GM19025 (cell line): ENCODE data around the gene IKZF2.

Experiments used
- ATAC-seq: cut with Tn5 transposase; IDR thresholded peaks from one replicate; pipeline ENCODE4 v1.9.1; 2021; ENCODE audit warnings: mild to moderate bottlenecking, low read depth, moderate library complexity; ENCODE audit not compliant: unreplicated experiment

IKZF2 gene

GRCh38 chr2:213156717-213157116 lies 5.3 kb upstream of the IKZF2 start:
- no peak for ATAC-seq

DNA sequence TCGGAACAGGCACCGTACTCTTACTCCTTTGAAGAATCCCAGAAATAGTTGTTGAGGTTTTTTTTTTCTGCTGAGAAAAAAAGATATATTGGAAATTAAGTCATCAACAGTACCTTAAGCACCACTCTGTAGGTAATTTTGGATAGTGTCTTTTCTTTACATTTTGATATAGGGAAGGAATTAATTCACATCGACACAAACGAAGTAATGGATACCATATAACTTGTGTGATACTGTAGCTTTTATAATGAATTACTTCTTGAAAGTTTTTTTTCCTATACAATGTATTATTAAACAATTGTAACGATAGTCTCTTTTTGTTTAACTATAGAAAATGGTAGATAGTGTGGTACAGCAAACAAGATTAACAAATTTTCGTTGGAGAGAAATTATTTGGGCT lies 1.5 kb upstream of the IKZF2 start:
- ATAC-seq = no peak

GRCh38 chr2:213152065-213152794 lies 818 bp upstream of the IKZF2 start:
- peak; percentile 13 for ATAC-seq

DNA sequence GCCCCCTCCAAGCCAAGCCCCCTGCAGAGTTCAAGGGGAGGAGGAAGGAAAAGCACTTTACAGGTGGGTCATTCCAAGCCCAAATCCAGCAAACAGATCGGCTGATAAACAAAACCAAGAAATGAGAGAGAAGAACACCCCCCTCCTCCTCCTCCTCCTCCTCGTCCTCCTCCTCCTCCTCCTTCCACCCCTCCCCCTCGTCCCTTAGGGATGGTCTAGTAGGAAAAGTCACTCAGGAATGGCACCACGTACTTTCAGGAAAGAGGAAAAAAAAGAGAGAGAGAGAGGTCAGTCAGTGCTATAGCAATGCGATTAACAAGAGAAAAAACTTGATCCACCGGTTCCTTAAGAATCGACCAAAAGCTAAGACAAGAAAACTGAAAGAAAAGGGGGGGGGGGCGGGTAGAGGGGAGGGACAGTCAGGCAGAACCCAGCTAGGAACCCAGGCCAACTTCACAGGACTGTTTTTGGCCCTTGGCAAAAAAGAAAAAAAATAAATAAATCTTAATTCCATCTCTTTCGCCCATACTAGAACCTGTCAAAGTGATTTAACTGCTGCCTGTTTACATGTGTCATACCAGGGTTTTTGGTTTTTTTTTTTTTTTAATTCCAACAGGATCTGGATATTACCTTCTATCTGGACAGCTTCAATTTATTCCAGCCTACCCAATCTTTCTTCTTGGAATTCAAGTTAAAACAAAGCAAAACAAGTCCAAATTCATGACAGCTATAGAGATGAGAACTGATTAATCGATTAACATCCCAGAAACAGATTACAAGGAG lies 906 bp downstream of the IKZF2 start:
- no peak for ATAC-seq

DNA sequence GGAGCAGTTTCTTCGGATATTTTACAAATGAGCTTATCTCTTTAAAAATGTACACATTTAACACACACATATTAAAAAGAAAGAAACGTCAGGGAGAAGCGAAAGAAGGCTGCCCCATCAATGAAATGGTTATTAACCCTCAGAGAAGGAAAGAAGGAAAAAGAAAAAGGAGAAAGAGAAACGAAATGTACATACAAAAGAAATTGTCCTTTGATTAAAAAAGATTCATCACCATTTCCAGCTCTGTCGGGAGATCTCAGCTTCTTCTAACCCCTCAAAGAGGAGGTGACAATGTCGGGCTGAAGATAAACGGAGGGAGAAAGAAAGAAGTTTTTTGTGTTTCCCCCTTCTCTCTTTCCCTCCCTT lies 1.5 kb downstream of the IKZF2 start:
- no peak for ATAC-seq

GRCh38 chr2:213149294-213149875 lies 2.0 kb downstream of the IKZF2 start:
- no peak for ATAC-seq

DNA sequence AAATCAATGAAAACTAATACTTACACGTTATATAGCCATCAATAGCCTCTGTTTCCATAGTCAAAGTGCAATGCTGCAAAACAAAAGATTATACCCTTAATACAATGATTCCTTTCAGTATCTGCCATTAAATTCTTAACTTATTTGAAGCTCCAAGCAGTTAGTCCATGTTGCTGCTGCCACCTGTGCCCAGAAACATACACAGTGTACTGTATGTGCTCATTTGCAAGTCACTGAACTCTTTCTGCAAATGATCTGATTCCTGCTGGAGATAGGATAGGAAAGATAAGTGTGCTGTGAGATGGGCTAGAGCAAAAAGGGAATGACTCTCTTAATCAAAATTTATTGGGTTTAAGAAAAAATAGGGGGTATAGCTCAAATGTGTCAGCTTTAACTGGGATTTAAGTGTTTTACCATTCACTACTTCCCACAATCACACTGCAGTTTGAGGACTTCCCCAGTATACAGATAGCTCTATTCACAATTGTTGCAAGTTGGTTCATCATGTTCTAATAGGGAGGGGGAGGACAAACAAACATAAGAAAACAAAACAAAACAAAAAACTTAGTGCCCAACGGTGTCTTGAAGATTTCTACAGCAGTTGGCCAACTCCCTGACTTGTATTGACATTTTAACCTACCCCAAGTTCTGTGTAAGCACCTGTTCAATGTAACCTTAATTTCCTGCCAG lies 2.7 kb downstream of the IKZF2 start:
- ATAC-seq = no peak

DNA sequence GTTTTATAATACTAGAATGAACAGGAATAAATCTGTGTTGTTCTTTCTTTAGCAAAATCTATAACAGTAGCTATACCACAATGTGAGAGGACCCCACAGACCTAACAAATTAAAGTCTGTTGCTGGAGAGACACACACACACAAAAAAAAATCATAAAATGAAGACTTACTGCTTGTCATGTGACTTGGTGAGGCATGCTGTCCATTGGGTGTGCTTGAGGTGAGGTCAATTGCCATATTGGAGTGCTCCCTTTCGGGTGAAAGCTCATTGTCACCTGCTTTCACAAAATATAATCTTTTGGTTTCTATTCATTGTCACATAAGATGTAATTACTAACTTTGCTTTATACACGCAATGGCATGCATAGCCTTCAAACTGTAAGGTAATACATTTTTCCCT lies 3.9 kb downstream of the IKZF2 start:
- no peak for ATAC-seq

DNA sequence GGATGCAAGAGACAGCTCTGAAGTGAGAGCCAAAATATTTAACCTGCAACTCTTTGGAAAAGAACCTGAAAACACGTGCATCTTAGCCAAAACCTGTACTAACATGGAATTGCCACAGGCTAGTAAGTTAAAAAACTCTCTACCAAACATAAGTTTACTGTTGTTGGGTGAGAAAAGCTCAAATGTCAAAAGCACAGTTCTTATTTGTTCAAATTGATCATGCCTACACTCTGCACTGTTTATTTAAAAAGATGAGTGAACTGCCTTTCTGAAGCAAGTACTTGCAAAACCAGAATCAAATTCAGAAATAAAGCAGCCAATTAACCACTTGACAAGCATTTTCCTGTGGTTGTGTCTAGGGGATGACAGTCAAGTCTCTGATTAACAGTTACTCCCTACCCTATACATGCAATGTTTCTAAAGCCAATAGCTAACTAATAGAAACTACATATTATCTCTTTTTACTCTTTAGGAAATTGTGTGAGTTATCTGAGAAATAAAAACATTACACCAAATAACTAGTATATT lies 5.6 kb downstream of the IKZF2 start:
- no peak for ATAC-seq

- no peak for ATAC-seq
These were observed 14.3 kb downstream of the IKZF2 start for GRCh38 chr2:213137064-213137463.

DNA sequence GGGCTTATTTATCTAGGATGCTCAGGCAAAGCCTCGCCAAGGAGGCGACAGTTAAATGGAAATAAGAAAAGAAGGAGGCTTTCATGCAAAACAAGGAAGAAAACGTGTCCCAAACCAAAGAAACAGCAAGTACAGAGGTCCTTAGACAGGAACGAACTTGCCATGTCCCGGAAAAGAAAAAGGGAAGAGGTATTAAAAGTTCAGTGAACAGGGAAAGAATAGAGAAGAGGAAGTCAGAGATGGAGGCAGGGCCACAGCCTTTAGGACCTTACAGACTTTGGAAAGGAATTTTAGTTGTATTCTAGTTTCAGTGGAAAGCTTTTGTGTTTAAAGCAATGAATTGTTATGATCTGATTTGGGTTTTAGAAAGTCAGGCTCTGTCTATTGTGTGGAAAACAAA lies 22.1 kb downstream of the IKZF2 start:
- no peak for ATAC-seq

DNA sequence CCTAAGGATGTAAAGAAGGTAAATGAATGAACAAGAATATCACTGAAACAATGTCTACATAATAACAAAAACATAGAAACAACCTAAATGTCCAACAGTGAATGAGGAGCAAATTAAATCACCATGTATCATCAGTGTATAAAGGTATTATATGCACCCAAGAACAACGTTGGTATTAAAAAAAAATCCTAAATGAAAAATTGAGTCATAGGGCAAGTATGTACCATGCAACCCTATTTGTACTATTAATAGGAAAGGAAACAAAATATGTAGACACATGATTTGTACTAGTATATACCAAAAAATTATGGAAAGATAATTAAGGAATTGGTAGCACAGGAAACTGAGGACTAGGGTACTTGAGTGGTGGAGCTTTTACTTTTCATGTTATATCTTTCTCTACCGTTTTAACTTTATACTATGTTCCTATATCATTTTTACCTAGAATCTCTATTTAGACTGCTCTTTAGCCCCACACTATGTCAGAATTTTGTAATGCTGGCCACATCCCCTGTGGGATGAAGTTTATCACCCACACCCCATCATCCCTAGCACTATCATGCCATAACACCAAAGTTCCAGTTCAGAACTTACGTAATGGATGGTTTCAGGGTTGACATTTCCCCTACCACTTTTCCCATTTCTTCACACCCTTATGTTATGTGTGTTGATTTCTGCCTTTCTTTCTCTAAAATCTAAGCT lies 25.6 kb downstream of the IKZF2 start:
- ATAC-seq = no peak

DNA sequence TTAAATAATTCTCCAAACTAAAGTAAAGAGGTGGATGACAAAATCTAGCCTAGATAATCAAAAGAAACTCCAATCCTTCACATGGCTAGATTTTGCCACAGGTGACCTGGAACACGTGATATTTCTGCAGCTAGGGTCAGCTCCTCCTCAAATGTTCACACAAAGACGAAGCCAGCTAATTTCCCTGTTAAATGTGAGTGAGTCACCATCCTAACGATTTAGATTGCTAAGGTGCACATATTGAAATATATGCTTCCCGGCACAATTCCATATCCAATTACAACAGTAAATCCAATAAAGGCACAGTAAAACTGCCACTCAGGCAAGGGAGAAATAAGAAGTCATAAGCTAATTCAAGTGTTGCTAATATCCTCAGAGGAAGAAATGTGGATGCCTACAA lies 28.7 kb downstream of the IKZF2 start:
- no peak for ATAC-seq

DNA sequence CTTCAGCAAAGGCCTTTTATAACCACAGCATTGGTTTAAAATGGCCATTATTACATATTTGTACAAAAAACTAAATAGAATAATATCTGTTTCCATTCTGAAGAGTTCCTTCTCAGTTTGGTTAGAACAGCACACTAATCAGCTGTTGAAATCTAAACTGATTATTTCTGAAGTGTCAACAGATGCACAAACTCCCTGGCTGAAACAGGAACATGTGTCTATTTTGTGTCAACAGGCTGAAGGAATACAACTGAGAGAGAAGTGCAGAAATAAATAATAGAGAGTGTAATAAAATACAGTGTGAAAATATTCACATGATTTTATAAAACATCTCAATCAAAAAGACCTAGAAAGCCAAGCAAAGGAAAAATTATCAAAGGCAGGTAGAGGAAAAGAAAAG lies 29.7 kb downstream of the IKZF2 start:
- ATAC-seq = no peak

DNA sequence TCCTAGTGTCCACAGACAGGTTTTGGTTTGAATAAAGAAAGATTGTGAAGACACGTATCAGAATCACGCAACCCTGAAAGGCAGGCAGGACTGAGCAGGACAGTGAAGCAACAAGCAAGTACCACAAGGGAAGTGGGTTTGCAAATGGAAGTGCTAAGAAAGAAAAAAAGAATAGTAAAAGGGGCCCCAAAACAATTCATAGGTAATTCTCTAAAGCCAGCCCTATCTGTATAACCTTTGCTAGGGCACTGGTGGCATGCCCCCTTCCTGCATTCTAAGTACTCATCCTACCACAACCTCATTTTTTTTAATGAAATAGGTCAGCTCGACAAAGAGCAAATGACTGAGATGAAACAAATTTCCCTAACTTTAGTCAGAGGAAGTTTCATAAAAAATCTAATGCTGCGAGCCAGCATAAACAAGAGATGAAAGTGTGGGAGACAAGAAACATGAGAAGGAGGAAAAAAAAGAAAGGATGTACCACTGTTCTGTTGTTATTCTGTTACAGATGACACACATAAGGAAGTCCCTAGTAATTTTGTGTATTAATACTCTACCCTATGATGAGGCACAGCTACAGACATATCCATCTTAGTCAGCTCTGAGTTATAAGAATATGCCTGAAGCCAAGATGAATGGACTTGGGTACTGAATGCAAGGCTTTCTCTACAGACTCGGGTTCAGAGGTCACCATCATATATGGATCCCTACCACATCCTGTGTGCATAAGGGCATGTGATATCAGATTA lies 32.2 kb downstream of the IKZF2 start:
- peak; percentile 63 for ATAC-seq

GRCh38 chr2:213108308-213108707 lies 43.1 kb downstream of the IKZF2 start:
- no peak for ATAC-seq

GRCh38 chr2:213107728-213108127 lies 43.7 kb downstream of the IKZF2 start:
- ATAC-seq = no peak

- no peak for ATAC-seq
These were observed 46.2 kb downstream of the IKZF2 start for GRCh38 chr2:213105212-213105611.

DNA sequence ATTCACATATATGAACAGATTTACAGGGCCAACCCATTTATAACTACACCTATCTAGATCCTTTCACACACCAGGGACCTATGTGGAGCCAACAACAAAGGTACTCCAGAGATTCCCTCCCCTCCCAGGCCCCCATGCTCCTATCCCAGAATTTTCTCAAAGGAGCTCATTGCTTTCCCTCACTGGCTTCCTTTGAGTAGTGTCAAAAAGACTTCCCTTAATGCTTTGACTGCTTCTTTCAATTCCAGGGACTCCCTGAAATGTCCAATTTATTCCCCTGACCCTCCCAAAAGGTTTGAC lies 46.6 kb downstream of the IKZF2 start:
- no peak for ATAC-seq
